Mucosa of rectum (tissue), 2 donors: Measurements from ENCODE around the gene CELA2A.
"Not testable (repeated sequence)": the region's sequence is repeated elsewhere in the genome, so short reads cannot be mapped to it uniquely, and the experiment has no call there.

Source experiments
- H3K27ac ChIP-seq, 2 donors: one replicate each; pipeline ENCODE4 v1.7.0; 2013; ENCODE audit warnings: inconsistent platforms in 2 of 2, low read depth in 2 of 2, low read length in 2 of 2
- H3K27me3 ChIP-seq, 2 donors: one replicate each; pipeline ENCODE4 v1.7.0; 2013; ENCODE audit warnings: low read length in 2 of 2; ENCODE audit not compliant: control insufficient read depth in 2 of 2, insufficient read depth in 2 of 2
- H3K36me3 ChIP-seq, 2 donors: one replicate each; pipeline ENCODE4 v1.7.0; 2013; ENCODE audit warnings: low read length in 2 of 2; ENCODE audit not compliant: control insufficient read depth in 2 of 2, insufficient read depth in 2 of 2
- H3K4me1 ChIP-seq, 2 donors: one replicate each; pipeline ENCODE4 v1.7.0; 2013; ENCODE audit warnings: low read length in 2 of 2, mild to moderate bottlenecking in 1 of 2; ENCODE audit not compliant: control insufficient read depth in 2 of 2, insufficient read depth in 2 of 2
- H3K4me3 ChIP-seq, 2 donors: one replicate each; pipeline ENCODE4 v1.7.0; 2013; ENCODE audit warnings: low read length in 2 of 2
- H3K9ac ChIP-seq, 2 donors: one replicate each; pipeline ENCODE4 v1.7.0; 2013; ENCODE audit warnings: low read length in 2 of 2, low read depth in 1 of 2, mild to moderate bottlenecking in 1 of 2
- H3K9me3 ChIP-seq, 2 donors: one replicate each; pipeline ENCODE4 v1.7.0; 2013; ENCODE audit warnings: low read length in 2 of 2; ENCODE audit not compliant: control insufficient read depth in 2 of 2
- donor health status: healthy.
- donor health status: Normal muscosa, but diverticular disease.

Gene CELA2A

DNA sequence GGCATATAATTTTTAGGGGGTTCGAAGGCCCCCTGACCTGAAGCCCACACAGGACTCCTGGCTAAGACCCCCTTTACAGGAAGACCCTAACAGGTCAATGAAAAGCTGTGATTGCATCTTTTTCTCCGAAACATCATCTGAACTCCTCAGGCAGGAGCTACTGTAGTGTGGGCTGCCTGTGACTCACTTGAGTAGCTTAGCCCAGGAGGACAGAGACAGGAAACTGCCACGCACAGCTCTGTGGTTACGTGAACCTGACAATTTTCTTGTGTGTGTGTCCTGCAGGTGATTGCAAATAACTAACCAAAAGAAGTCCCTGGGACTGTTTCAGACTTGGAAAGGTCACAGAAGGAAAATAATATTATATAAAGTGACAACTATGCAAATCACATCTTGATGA is 34.5 kb downstream of the CELA2A start:
- H3K4me3 ChIP-seq, H3K27ac ChIP-seq, H3K9ac ChIP-seq, H3K4me1 ChIP-seq, H3K27me3 ChIP-seq, H3K9me3 ChIP-seq: not testable (repeated sequence)
- H3K36me3 ChIP-seq = peaks cover 13 to 26% of the 10 kb centered on the region in 2 donors

DNA sequence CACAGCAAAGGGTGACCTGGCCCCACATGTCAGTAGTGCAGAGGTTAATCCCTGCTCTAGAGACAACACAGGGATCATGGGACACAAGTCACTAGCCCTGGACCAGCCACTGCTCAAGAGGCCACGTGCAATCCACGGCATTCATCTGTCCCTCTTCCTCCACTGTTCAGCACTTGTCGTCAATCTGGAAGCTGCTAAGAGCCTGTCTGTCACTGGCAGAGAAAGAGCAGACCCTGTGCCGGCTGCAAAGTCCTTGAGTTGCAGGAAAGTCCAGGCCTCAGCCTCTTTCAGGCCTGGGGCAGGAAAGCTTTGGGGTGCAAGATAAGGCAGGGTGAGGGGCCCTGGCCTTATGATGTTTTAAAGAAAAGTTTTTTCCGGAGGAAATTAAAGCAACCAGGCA is 36.1 kb downstream of the CELA2A start:
- Histone ChIP-seq H3K9ac (no peak overlapping the region), H3K4me1 (no peaks in the 10 kb centered on the region), H3K9me3 (no peaks in the 10 kb centered on the region), H3K36me3 (peaks cover 13 to 26% of the 10 kb centered on the region in 2 donors), H3K27ac (no peak overlapping the region), H3K27me3 (no peaks in the 10 kb centered on the region), H3K4me3 (no peak overlapping the region)

DNA sequence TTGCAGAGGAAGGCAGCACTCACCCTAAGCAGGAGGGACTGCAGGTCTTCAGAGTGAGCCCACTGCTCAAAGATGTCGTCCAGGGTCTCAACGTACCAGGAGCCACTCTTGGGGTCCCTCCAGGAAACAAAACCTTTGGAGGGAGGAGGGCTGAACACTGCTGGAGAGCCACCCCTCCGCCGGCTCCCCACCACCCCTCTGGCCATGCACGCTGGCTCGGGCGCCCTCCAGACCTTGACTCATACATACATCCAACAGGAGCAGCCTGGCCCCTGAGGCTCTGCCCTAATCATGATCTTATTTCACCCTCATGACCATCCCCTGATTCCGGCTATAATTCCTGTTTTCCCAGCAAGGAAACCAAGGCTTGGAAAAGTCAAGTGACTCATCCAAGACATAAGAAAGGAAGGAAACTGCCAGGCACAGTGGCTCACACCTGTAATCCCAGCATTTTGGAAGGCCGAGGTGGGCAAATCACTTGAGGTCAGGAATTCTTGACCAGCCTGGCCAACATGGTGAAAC is 37.4 kb downstream of the CELA2A start:
- H3K9me3 ChIP-seq = no peaks in the 10 kb centered on the region
- H3K9ac ChIP-seq = no peak overlapping the region
- peaks cover 13 to 26% of the 10 kb centered on the region in 2 donors for H3K36me3 ChIP-seq
- no peaks in the 10 kb centered on the region for H3K27me3 ChIP-seq
- no peak overlapping the region for H3K4me3 ChIP-seq
- no peak overlapping the region for H3K27ac ChIP-seq
- no peaks in the 10 kb centered on the region for H3K4me1 ChIP-seq

DNA sequence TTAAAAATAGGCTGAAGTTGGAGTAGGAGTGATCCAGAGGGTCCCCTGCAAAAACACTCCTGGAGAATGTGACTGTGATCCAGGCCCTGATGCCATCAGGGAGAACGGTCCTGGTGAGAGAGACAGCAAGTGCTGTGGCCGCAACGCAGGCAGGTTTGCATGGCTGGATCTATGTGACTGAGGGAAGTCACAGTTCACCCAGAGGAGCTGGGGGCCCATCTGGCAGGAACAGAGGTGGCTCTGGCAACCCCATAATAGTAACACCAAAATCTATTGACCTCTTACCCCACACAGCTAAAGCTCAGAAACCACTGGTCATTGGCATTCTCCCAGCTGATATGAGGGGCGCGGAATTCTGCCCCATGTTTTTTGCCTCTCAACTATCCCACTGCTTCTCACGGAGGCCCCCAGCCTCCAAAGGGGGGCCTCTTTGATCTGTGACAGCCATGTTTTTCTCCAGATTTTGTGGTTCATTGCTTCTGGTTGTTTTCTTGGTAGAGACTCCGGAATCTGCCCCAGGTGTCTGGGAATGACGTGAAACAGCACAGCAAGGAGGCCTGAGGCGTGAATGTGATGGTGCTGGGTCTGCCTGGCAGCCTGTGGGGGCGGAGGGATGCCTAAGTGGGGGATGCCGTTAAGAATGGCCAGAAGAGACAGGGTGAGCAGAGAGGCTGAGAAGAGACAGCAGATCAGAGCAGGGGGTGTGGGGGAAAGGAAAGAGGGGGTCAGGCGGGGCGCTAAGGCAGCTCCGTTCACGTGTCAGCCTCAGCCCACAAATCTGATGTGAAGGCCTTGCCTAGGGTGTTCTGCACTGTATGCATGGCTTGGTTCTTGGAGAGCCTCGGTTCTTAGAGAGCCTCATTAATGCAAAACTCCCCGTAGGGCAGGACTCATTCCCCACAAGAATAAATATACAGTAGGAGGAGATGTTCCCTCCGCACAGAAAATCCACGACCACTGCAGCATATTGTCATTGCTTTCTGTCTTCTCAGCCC is 43.9 kb downstream of the CELA2A start:
- no peak overlapping the region for H3K27ac ChIP-seq
- peaks cover 3 to 11% of the 10 kb centered on the region in 2 donors for H3K36me3 ChIP-seq

DNA sequence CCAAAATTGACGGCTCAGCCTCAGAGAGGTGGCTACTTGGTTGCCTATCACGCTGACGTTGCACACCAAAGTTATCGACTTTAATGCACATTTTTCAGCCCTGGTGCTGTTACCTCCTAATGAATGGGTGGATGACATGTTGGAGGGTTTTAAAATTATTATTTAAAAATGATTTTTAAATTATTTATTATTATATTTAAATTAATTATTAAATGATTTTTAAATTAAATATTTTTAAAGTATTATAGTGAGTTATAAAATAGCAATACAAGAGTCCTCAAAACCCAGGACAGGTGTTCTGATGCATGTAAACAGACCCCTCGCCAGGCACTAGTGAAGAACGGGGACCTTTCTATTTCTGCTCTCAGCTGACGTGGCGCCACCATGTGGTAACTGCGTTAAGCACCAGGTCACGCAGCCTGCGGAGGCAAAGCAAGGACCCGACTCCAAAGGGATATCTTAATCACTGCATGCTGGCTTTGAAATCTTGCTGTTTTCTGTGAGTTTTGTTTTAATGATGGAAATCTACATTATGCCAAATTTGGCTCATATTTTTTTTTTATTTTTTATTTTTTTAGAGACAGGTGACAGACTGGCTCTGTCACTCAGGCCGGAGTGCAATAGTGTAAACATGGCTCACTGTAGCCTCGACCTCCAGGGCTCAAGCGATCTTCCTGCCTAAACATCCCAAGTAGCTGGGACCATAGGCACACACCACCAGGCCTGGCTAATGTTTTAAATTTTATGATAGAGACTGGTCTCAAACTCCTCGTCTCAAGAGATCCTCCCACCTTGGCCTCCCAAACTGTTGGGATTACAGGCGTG is 44.9 kb downstream of the CELA2A start:
- Histone ChIP-seq H3K9ac (no peak overlapping the region), H3K9me3 (no peaks in the 10 kb centered on the region), H3K36me3 (peaks cover 3 to 12% of the 10 kb centered on the region in 2 donors), H3K4me1 (no peaks in the 10 kb centered on the region), H3K27ac (no peak overlapping the region), H3K27me3 (no peaks in the 10 kb centered on the region), H3K4me3 (no peak overlapping the region)

More for the DNA sequence above, 43.9 kb downstream of the CELA2A start:
- Histone ChIP-seq H3K4me3 (no peak overlapping the region), H3K27me3 (no peaks in the 10 kb centered on the region), H3K9ac (no peak overlapping the region), H3K9me3 (no peaks in the 10 kb centered on the region), H3K4me1 (no peaks in the 10 kb centered on the region)

DNA sequence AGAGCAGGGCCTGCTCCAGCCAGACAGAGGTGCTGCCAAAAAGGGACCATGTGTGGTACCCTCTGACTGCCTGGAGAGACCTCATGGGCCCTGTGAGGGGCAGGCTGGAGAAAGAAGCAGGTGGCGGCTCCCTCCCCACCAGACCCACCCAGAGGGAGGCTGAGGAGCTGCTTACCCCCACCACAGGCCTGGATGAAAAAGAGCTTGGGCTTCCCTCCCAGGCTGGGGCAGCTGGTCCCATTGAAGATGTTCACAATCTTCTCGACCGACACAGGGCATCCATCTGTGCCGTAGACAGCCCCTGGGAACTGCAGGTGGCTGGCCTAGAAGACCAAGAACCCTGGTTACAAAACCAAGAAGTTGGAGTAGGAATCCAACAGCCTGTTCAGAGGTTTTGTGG is 47.9 kb downstream of the CELA2A start:
- Histone ChIP-seq H3K36me3 (peaks cover 7 to 14% of the 10 kb centered on the region in 2 donors), H3K9me3 (no peaks in the 10 kb centered on the region), H3K4me3 (no peak overlapping the region), H3K9ac (no peak overlapping the region), H3K27me3 (no peaks in the 10 kb centered on the region), H3K27ac (no peak overlapping the region), H3K4me1 (no peaks in the 10 kb centered on the region)

DNA sequence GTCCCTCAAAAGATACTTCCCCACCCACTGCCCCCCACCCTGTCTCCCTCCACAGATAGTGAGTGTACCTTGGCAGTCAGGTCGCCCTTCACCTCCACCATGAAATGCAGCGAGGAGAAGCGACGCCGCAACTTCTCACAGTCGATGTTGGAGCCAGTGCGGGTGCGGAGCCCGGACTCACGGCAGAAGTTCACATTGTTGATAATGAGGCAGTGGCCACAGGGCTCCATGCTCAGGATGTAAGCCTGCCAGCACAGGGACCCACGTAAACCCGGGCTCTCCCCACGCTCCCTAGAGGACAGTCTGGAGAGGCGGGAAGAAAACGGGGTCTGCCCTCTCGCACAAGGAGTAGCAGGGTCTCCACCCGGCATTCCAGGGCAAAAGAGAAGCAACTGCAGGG is 50.3 kb downstream of the CELA2A start:
- Histone ChIP-seq H3K27ac (no peak overlapping the region), H3K4me3 (no peak overlapping the region), H3K4me1 (no peaks in the 10 kb centered on the region), H3K27me3 (no peaks in the 10 kb centered on the region), H3K36me3 (peaks cover 9 to 14% of the 10 kb centered on the region in 2 donors), H3K9ac (no peak overlapping the region), H3K9me3 (no peaks in the 10 kb centered on the region)

DNA sequence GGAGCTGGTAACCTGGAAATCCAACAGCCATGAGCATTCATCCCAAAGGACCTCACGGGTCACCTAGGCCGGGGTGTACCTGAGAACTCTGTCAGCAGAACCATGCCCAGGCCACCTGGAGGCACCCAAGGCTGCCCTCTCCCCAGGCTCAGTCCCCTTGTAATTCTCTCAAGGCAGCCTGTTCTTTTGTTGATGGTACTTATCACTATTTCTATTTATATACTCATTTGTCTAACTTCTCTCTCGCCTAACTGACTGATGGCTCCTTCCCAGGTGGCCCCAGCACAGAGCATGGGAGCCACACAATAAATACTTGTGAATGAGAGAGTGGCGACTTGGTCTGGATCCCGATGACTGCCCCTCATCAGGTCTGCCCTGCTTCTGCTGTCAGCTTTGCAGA is 50.7 kb downstream of the CELA2A start:
- Histone ChIP-seq H3K4me1 (no peaks in the 10 kb centered on the region), H3K4me3 (no peak overlapping the region), H3K27ac (no peak overlapping the region), H3K9ac (no peak overlapping the region), H3K9me3 (no peaks in the 10 kb centered on the region), H3K36me3 (peaks cover 9 to 18% of the 10 kb centered on the region in 2 donors), H3K27me3 (no peaks in the 10 kb centered on the region)

DNA sequence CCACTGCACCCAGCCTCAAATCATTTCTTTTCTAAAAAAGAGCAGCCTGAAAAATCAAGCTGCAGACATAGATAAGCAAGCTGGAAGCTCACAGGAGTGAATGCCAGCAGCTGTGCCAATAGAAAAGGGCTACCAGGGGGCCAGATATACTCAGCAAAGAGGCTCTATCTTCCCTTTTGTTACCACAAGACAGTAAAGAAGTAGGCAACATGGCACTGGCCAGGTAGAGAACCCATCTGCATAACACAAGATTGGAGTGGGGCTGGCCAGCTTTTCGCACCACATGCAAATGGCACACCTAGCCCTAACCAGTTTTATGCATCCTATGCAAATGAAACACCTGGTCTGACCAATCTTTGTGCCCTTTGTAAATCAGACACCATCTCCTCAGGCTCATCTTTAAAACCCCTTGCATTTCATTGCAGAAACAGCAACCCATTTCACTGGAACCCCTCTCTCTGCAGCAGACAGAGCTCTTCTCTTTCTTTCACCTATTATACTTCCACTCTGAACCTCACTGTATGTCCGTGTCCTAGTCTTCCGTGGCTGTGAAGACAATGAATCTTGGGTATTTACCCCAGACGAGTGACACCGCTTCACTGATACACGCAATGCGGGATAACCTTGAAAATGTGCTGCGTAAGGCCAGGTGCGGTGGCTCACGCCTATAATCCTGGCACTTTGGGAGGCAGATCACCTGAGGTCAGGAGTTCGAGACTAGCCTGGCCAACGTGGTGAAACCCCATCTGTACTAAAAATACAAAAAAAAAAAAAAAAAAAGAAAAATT is 52.4 kb downstream of the CELA2A start:
- no peaks in the 10 kb centered on the region for H3K4me1 ChIP-seq
- no peaks in the 10 kb centered on the region for H3K9me3 ChIP-seq
- H3K36me3 ChIP-seq = peaks cover 6 to 12% of the 10 kb centered on the region in 2 donors
- H3K4me3 ChIP-seq = no peak overlapping the region
- no peak overlapping the region for H3K9ac ChIP-seq
- H3K27me3 ChIP-seq = no peaks in the 10 kb centered on the region
- no peak overlapping the region for H3K27ac ChIP-seq
